Adrenal gland (tissue), 5 donors: Measurements from ENCODE around the gene PAX5.

Source experiments
- POLR2A ChIP-seq, 2 donors: fragments of 450-650 bp; IDR thresholded peaks; one replicate each; pipeline ENCODE4 v1.6.1; 2017; ENCODE audit warnings: antibody characterized with exemption in 2 of 2, mild to moderate bottlenecking in 2 of 2, moderate library complexity in 1 of 2
- TF ChIP-seq, protein P1 (sequence below), 6 experiments: fragments of 450-650 bp in 4 of 6; fragments of 200-600 bp in 2 of 6; sonication (generic) in 1 of 6; IDR thresholded peaks; 1 replicate in 5 of 6; 2 replicates in 1 of 6; pipeline versions ENCODE4 v1.5.1 to v1.8.0; 2016 to 2021; ENCODE audit warnings: antibody characterized with exemption in 6 of 6, mild to moderate bottlenecking in 2 of 6, moderate library complexity in 1 of 6
- donor health status: DM: no; HTN: no; CAD: no.

- no peak for TF ChIP-seq POLR2A (IDR thresholded peaks at IDR 0.05)
- TF ChIP-seq, protein P1, sequence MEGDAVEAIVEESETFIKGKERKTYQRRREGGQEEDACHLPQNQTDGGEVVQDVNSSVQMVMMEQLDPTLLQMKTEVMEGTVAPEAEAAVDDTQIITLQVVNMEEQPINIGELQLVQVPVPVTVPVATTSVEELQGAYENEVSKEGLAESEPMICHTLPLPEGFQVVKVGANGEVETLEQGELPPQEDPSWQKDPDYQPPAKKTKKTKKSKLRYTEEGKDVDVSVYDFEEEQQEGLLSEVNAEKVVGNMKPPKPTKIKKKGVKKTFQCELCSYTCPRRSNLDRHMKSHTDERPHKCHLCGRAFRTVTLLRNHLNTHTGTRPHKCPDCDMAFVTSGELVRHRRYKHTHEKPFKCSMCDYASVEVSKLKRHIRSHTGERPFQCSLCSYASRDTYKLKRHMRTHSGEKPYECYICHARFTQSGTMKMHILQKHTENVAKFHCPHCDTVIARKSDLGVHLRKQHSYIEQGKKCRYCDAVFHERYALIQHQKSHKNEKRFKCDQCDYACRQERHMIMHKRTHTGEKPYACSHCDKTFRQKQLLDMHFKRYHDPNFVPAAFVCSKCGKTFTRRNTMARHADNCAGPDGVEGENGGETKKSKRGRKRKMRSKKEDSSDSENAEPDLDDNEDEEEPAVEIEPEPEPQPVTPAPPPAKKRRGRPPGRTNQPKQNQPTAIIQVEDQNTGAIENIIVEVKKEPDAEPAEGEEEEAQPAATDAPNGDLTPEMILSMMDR (IDR thresholded peaks at IDR 0.05): no peak
Observed at GRCh38 chr9:36880075-36880474, 154.0 kb downstream of the PAX5 start.
